22Rv1 (cell line): Measurements from ENCODE around the gene CRABP1.

ENCODE experiments used
- H3K27ac ChIP-seq: fragments of 450-650 bp; 2 replicates; pipeline ENCODE4 v1.5.1; 2017
- CTCF ChIP-seq: fragments of 450-650 bp; IDR thresholded peaks from 2 replicates; pipeline ENCODE4 v1.5.1; 2017; ENCODE audit warnings: mild to moderate bottlenecking
- ZFX ChIP-seq: fragments of 450-650 bp; IDR thresholded peaks from 2 replicates; pipeline ENCODE4 v1.6.1; 2017; ENCODE audit warnings: antibody characterized with exemption, borderline replicate concordance

The CRABP1 gene

GRCh38 chr15:78394981-78395616, 54.9 kb downstream of the CRABP1 start:
- TF ChIP-seq CTCF: no peak
- no peak overlapping the region for H3K27ac ChIP-seq

GRCh38 chr15:78396186-78396814, 56.1 kb downstream of the CRABP1 start:
- TF ChIP-seq ZFX: no peak
- no peak for TF ChIP-seq CTCF
- no peak overlapping the region for H3K27ac ChIP-seq

- peak; percentile 71 for TF ChIP-seq CTCF
- no peak for TF ChIP-seq ZFX
- no peak overlapping the region for H3K27ac ChIP-seq
These were observed 56.8 kb downstream of the CRABP1 start for GRCh38 chr15:78396976-78397375.

- TF ChIP-seq CTCF (no peak), ZFX (no peak)
- no peak overlapping the region for H3K27ac ChIP-seq
These were observed 57.2 kb downstream of the CRABP1 start for GRCh38 chr15:78397382-78397781.
